Central memory CD4-positive, alpha-beta T cell (primary cell): Measurements from ENCODE around the gene FSIP1.

Experiments used
- DNase-seq: peaks from one replicate; pipeline ENCODE4 v3.0.0; 2022

Gene FSIP1

GRCh38 chr15:39613271-39613670 lies 169.4 kb downstream of the FSIP1 start:
- no peak for DNase-seq

- no peak for DNase-seq
Measured at GRCh38 chr15:39610665-39611064, 172.0 kb downstream of the FSIP1 start.

GRCh38 chr15:39609166-39609916 lies 173.3 kb downstream of the FSIP1 start:
- no peak for DNase-seq

DNA sequence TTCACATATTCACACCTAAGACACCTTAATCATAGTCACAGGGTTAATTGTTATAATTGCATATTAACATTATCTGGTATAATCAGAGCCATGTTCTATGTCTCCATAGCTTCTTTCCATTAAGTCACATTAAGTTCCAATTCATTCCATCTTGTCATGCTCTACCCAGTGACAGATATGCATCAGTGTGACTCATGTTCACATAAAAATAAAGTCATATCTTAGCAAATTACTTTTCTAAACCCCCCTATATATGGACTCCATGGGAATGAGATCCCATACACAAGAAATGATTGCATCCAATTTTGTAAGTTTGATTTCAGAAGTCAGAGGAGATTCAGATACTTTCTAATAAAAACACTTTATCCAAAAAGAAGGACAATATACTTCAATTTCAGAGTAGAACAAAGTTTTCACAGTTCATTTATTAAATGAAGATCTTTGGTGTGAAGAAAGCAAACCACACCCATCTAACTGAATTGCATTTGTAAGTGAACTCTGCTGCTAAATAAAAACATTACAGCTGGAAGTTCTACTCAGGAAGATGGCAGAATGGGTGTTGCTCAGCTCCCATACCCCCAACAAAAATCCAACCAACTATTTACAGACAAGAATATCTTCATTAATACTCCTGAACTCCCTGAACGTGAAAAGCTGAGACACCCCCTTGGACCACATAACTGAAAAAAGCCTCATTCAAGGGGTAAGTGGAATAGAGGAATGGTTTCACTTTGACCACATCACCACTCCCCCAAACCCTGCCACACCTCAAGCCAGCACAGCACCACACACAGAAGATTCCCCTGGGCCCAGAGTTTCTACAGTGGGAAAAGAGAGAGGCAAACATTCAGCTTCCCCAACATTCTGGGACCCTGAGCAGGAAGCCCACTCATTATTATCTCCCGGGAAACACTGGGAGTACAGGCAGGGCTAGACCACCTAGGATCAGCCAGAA lies 174.2 kb downstream of the FSIP1 start:
- no peak for DNase-seq

DNA sequence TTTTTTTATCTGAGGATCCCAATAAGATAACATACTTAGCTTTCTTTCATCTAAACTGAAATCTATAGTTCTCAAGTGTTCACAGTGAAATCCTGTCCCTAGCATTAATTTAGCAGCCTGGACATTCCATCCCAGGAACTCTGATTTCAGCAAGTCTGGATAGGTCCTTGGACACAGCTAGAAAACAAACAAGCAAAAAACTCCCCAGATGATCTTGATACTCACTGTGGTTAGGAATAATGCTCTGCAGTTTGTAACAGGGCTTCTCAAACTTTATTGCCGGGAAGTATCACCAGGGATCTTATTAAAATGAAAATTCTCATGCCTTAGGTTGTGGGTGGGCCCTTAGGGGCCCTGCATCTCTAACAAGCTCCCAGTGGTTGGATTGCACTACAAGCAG lies 177.5 kb downstream of the FSIP1 start:
- no peak for DNase-seq

GRCh38 chr15:39602143-39602542 lies 180.5 kb downstream of the FSIP1 start:
- DNase-seq: no peak

DNA sequence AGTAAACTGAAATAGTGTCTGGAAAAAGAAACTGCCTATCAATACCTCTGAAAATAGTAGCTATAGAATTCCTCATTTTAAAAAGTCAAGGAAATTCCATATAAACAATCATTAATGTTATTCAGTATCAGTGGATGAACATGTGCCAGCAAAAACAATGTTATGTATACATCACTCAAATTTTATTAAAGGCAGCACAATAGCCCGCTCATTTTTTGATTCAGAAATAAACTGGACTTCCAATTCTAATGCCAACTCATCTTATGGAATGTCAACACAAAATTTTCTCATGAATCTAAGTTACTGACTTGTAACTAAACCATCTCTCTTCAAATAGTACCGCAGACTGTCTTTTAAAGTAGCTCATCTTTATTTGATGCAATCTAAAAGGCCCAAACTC lies 182.8 kb downstream of the FSIP1 start:
- no peak for DNase-seq

GRCh38 chr15:39598958-39599845 lies 183.4 kb downstream of the FSIP1 start:
- no peak for DNase-seq

DNA sequence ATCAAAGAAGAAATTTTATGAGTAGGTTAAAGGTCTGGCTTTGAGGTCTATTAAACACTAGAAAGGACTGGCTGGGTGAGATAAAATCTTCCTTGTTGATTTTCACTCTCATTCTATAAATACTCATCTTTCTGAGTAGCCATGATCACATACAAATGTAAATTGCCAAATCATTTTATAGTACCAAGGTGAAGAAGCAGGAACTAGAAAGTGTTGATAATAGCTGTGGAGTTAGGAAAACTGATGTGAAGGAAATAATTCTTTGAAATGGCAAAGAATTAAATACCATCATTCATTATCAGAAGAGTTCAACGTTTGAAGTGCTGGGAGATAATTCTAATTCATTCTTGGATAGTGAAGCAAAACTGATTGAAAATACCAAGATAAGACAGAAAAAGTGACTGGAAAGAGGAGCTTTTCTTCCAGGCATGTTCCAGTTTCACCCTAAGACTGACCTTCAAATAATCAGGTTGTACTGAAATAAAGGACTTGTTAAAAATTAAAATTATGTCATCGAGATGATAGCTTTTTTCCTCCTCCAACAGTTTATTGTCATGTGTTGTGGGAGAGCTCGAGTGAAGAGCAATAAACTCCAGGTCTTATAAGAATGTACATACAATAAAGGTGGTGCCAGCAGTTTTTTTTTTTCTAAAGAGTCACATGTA lies 184.3 kb downstream of the FSIP1 start:
- DNase-seq: no peak

DNA sequence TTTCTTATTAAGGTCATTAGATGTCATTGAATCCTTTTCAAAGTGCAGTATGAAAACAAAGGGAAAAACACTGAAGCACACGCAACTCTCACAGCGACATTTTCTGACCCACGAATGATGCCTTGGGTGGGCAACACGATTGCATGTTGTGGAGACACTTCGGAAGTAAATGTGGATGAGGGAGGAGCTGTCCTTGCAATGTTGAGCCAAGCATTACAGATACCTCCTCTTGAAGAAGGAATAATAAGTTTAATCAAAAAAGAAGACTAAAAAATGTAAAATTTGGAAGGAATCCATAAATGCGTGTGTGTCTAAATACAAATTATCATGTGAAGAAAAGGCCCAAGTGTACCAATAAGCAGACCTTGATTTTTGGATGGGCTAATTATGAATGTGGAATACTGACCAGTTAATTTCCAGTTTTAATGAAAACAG lies 184.9 kb downstream of the FSIP1 start:
- no peak for DNase-seq

DNA sequence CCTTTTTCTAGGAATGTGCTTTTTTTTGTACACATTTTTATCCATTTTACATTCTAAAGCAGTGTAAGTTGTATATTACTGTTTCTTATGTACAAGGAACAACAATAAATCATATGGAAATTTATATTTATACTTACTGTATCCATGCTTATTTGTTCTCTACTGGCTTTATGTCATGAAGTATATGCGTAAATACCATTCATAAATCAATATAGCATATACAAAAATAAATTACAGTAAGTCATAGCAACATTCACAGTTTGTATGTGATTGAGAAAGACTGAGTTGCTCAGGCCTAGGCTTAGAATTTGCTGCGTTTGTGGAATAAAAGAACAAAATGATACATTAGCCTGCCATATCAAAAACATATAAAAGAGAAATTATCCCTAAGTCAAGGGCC lies 185.3 kb downstream of the FSIP1 start:
- no peak for DNase-seq

DNA sequence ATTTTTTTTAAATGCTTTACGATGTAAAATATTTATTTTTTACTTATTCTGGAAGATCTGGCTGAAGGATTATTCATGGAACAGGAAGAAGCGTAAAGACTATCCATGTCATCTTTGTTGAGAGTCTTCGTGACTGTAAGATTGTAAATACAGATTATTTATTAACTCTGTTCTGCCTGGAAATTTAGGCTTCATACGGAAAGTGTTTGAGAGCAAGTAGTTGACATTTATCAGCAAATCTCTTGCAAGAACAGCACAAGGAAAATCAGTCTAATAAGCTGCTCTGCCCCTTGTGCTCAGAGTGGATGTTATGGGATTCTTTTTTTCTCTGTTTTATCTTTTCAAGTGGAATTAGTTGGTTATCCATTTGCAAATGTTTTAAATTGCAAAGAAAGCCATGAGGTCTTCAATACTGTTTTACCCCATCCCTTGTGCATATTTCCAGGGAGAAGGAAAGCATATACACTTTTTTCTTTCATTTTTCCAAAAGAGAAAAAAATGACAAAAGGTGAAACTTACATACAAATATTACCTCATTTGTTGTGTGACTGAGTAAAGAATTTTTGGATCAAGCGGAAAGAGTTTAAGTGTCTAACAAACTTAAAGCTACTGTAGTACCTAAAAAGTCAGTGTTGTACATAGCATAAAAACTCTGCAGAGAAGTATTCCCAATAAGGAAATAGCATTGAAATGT lies 186.1 kb downstream of the FSIP1 start:
- no peak for DNase-seq

DNA sequence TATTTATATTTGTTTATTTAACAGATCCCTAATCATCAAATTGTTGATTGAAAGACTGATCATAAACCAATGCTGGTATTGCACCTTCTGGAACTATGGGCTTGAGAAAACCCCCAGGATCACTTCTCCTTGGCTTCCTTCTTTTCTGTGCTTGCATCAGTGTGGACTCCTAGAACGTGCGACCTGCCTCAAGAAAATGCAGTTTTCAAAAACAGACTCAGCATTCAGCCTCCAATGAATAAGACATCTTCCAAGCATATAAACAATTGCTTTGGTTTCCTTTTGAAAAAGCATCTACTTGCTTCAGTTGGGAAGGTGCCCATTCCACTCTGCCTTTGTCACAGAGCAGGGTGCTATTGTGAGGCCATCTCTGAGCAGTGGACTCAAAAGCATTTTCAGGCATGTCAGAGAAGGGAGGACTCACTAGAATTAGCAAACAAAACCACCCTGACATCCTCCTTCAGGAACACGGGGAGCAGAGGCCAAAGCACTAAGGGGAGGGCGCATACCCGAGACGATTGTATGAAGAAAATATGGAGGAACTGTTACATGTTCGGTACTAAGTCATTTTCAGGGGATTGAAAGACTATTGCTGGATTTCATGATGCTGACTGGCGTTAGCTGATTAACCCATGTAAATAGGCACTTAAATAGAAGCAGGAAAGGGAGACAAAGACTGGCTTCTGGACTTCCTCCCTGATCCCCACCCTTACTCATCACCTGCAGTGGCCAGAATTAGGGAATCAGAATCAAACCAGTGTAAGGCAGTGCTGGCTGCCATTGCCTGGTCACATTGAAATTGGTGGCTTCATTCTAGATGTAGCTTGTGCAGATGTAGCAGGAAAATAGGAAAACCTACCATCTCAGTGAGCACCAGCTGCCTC lies 187.1 kb downstream of the FSIP1 start:
- no peak for DNase-seq

DNA sequence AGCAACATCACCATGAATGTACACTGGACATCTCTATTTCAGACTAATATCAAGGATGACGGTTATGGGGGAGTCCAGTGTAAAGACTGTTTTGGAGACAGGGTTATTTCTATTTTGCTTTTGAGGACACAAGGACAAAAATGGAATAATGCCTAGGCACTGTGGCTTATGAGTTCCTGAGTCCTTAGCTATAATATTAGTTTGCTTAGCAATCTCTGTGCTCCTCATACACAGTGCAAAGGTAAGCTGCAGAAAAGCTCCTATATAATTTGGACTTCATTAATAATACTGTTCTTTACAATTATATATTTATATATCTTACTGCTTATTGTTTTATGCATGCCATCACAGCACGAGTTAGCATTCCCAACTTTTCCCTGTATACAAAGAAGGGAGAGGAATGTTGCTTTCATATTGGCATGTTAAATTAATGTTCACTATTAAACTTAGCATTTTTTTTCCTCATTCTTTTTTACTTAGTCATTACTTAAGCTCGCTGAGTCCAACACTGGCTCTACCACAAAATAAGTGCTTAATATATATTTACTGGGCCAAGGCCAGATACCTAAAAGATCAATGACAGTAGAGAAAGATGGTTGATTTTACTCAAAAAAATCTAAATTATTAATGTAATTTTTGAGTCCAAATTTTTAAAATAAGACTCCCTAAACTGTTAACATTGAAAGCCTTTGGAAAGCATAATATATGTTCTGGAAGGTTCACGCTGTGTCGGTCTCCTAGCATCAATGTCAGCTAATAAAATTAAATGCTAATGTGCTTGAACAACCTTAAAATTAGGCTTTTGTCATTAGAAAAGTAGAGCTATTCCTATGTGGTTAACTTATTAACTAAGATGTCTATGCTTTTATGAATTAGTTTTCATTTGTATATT lies 187.9 kb downstream of the FSIP1 start:
- DNase-seq: no peak

- DNase-seq: peak; percentile 35
Measured at GRCh38 chr15:39593656-39594445, 188.8 kb downstream of the FSIP1 start.

- no peak for DNase-seq
Measured at GRCh38 chr15:39593071-39593655, 189.5 kb downstream of the FSIP1 start.

- no peak for DNase-seq
Measured at GRCh38 chr15:39592500-39592899, 190.1 kb downstream of the FSIP1 start.

- no peak for DNase-seq
Measured at GRCh38 chr15:39591896-39592315, 190.7 kb downstream of the FSIP1 start.
